ENCODE measurements around the gene CRIP2. TPM values are rescaled to one million over a fixed set of nuclear protein-coding genes. Genes with fewer than 3 reads are reported as not detected.

Gene CRIP2
- total RNA-seq, 2 donors from 2014 or later: 65.9 to 96.6 TPM

- 75 to 80% methylated on average over 6 to 18 of the region's 18 CpGs for WGBS, 2 donors
- Histone ChIP-seq H3K4me1 (no peaks in the 10 kb centered on the region), H3K27ac (no peak overlapping the region), H3K27me3 (no peaks in the 10 kb centered on the region), H3K4me3 (no peak overlapping the region), H3K36me3 (replicated peaks in 1 of 2; ENCODE audit: insufficient read depth in 1 of 2, low read depth in 2 of 2) (no peaks in the 10 kb centered on the region), H3K9me3 (no peaks in the 10 kb centered on the region)
- no peak for DNase-seq
- TF ChIP-seq POLR2A (IDR thresholded peaks at IDR 0.05) (no peak), CTCF (IDR thresholded peaks at IDR 0.05) (no peak)
- intact Hi-C loops (cut with DNase I): no loop called here
- ATAC-seq: no peak
Observed at GRCh38 chr14:105502446-105503295, 28.1 kb downstream of the CRIP2 start.

- no peaks in the 10 kb centered on the region for H3K4me1 ChIP-seq
- no peak overlapping the region for H3K4me3 ChIP-seq
- intact Hi-C loops (cut with DNase I): no loop called here
- H3K36me3 ChIP-seq (replicated peaks in 1 of 2; ENCODE audit: insufficient read depth in 1 of 2, low read depth in 2 of 2): no peaks in the 10 kb centered on the region
- TF ChIP-seq POLR2A (IDR thresholded peaks at IDR 0.05) (no peak), CTCF (IDR thresholded peaks at IDR 0.05) (no peak)
- H3K27ac ChIP-seq: no peak overlapping the region
- no peak for DNase-seq
- H3K9me3 ChIP-seq: no peaks in the 10 kb centered on the region
- no peaks in the 10 kb centered on the region for H3K27me3 ChIP-seq
- ATAC-seq: no peak
- 77 to 79% methylated on average over 5 to 7 of the region's 7 CpGs for WGBS, 2 donors
Observed at GRCh38 chr14:105503296-105503640, 28.6 kb downstream of the CRIP2 start.

GRCh38 chr14:105503935-105504692 lies 29.5 kb downstream of the CRIP2 start:
- DNase-seq: no peak

GRCh38 chr14:105505101-105505500 lies 30.5 kb downstream of the CRIP2 start:
- Histone ChIP-seq H3K27me3 (peaks cover 0 to 7% of the 10 kb centered on the region in 2 donors), H3K36me3 (replicated peaks in 1 of 2; ENCODE audit: insufficient read depth in 1 of 2, low read depth in 2 of 2) (no peaks in the 10 kb centered on the region), H3K4me1 (no peaks in the 10 kb centered on the region), H3K27ac (no peak overlapping the region), H3K4me3 (no peak overlapping the region), H3K9me3 (no peaks in the 10 kb centered on the region)
- ATAC-seq (no peak), DNase-seq (no peak)
- intact Hi-C loops (cut with DNase I): no loop called here
- no peak for TF ChIP-seq CTCF (IDR thresholded peaks at IDR 0.05)
- TF ChIP-seq POLR2A (IDR thresholded peaks at IDR 0.05): no peak
- WGBS, 2 donors: 70 to 93% methylated on average over 3 to 16 of the region's 16 CpGs

More at GRCh38 chr14:105503935-105504692, 29.5 kb downstream of the CRIP2 start:
- no peak for ATAC-seq
- Histone ChIP-seq H3K36me3 (replicated peaks in 1 of 2; ENCODE audit: insufficient read depth in 1 of 2, low read depth in 2 of 2) (no peaks in the 10 kb centered on the region), H3K27me3 (no peaks in the 10 kb centered on the region), H3K4me1 (no peaks in the 10 kb centered on the region), H3K27ac (no peak overlapping the region), H3K9me3 (no peaks in the 10 kb centered on the region), H3K4me3 (no peak overlapping the region)
- TF ChIP-seq CTCF (IDR thresholded peaks at IDR 0.05): no peak
- no peak for TF ChIP-seq POLR2A (IDR thresholded peaks at IDR 0.05)
- intact Hi-C loops (cut with DNase I): no loop called here
- 55 to 70% methylated on average over 25 to 26 of the region's 29 CpGs for WGBS, 2 donors

All from body of pancreas (tissue), 4 donors.